GM21619 (cell line): ENCODE measurements around the gene SDCBP2.

Experiments used
- ATAC-seq: cut with Tn5 transposase; IDR thresholded peaks from one replicate; pipeline ENCODE4 v1.9.1; 2021; ENCODE audit not compliant: unreplicated experiment

Gene SDCBP2

DNA sequence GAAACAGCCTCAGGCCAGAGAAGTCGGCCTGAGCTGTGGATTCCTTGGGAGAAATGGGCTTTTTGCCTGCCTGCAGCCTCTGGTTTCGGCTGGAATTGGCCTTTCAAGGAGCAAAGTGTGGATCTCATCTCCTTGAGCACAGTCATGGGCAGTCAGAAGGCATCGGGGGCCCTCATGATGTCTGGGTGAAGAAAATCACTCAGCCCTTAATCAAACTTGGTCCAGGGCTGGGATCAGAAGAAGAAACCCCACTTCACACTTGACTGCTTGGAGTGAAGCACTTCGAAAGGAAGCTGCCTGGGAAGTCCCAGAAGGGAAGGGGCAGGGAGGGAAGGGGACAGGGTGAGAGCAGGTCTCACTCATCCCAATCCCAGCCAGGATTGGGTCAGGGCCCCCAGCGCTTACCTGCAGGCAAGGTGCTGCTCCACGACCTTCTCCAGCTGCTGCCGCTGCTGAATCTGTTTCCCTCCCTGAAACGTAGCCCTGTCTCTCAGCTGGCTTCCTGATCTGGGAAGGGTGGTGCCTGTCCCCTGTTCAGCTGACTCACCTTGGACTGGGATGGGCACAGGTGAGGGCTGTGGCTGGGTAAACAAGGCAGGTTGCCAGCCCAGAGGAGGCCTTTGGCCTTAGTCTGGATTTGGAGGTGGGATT lies at the start of gene SDCBP2:
TSS of gene SDCBP2 (minus strand) at position 460 of the 651 bp plus-strand sequence. CDS start 8,723 bp downstream, outside the sequence.
- ATAC-seq, result no peak

DNA sequence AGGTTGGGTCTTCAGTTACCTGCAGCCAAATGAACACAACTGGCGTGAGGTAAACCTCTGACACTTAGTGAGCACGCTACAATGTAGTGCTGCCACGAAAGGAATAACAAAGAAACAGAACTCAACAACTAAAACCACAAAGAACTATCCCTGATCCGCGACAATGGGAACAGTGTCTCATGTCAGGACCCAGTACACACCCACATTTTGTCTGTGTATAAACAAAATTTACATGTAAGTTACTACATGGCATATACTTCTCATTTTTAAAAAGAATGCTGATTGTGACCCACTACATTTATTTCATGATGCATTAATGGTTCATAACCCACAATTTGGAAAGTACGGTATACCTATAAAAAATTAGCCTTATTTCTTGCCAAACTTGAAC lies 49.8 kb upstream of the SDCBP2 start:
- no peak for ATAC-seq

GRCh38 chr20:1377984-1378734 lies 49.2 kb upstream of the SDCBP2 start:
- no peak for ATAC-seq

- ATAC-seq, result no peak
These were observed 48.5 kb upstream of the SDCBP2 start for GRCh38 chr20:1377341-1377871.

GRCh38 chr20:1376408-1377270 lies 47.7 kb upstream of the SDCBP2 start:
- no peak for ATAC-seq

DNA sequence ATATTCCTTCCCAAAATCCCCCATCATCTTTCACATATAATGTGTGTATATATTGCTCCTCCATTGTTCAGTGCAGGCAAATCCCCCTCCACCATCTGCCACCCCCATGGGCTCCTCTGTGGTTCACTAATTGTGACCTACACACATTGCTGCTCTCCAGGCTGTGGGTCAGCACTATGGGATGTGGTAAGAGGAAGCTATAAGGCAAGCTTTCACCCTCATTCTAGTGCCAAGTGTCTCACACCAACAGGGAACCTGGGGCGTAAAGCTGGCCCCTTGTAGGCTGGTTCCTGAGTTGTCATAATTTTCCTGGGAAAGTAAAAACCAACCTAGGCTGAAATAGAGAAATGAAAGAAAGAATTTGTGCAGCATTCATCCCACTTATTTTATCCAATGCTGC lies 47.1 kb upstream of the SDCBP2 start:
- no peak for ATAC-seq

DNA sequence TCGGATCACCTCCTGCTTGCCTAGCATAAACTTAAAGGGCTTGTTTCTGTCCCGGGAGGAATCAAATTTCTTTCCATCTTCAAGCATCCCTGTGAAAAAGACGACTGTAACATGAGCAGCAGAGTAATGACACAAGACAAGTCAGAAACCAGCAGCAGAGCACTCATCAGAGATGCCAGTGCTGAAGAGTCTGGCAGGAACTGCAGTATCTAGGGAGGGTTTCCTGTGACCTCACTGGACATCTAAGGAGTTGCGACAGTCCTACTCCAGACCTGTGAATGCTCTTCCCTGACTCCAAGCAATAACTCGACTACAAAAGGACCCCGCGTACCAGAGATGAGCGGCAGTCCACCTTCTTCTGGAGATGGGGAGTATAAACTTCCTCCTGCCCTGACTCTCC lies 46.6 kb upstream of the SDCBP2 start:
- ATAC-seq, result no peak

GRCh38 chr20:1374246-1374645 lies 45.3 kb upstream of the SDCBP2 start:
- ATAC-seq, result no peak

GRCh38 chr20:1373614-1374013 lies 44.7 kb upstream of the SDCBP2 start:
- no peak for ATAC-seq

GRCh38 chr20:1373036-1373435 lies 44.1 kb upstream of the SDCBP2 start:
- no peak for ATAC-seq

DNA sequence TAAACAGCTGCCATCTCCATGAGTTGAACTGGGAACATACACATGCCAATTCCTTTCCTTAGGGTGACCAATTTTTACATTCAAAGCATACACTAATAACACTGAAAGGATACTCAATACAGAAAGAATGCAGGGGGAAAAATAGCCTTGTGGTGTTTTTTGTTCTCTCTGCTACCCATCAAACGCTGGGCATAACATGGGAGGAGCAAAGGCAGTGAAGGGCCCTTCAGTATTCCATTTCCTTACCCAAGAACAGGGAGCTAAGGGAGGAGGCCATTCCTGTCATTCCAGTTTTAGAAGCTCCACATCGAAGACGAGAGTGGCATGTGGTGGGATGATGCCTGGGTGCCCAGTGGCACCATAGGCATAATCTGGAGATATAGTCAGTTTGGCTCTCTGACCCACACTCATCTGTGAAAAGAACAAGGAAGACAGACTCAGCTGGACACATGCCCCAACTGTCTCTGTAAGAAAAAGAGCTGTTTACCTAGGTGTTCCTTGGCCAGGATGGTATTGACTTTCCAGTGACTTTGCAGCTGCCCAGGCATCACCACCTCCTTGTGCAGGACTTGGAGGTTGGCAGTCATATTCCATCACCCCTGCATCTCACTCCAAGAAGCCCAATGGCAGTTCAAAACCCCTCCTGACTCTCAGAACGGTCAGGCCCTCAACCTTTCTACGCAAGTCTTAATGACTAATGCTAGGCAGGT lies 43.0 kb upstream of the SDCBP2 start:
- no peak for ATAC-seq

DNA sequence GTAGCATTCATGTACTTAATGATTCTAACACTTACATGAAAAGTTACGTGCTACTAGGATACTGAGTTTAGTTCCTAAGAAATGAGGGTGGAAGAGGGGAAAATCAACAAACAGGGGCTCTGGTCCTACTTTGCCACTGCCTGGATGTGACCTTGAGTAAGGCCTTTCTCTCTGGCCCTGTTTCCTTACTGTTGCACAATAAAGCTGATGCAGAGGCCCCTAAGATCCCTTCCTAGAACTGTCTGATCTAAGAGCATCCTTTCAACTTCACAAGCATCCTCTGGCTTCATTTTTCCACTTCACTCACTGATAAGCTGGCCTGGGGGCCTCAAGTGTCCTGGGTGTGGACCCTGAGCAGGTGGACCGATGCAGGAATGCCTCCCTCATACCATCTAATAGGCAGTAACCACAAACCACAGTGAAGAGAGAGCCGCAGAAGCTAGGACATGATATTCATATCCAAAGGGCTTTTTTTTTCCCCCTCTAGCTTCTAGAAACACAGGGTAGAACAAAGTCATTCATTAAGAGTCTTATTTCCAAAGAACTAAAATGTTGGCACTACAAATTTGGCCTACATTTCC lies 42.4 kb upstream of the SDCBP2 start:
- ATAC-seq, result no peak

DNA sequence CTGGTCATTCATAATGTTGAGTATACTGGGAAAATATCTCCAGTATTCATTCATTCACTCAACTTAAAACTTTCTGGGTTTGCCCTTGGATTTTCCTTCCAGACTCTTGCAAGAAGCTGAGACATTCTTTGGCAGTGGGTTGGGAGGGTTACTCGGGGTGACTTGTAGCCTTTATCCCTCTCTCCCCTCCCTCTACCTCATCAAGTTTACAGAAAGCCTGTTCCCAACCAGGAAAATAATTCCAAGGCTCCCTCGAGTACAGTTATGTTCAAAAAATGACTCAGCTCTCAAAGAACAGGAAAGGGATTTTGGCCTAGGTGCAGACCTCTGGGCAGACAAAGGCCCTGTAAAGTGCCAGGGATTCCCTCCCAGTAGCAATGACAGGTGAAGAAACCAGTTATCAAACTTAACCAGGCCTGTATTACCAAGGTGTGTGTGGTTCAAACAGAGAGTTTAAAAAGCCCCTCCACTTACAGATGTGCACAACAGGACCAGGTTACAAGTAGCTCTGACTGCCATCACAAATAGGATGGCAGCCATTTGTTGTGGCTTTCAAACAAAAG lies 41.7 kb upstream of the SDCBP2 start:
- ATAC-seq, result no peak

- no peak for ATAC-seq
These were observed 41.0 kb upstream of the SDCBP2 start for GRCh38 chr20:1369970-1370369.

- ATAC-seq, result no peak
These were observed 39.7 kb upstream of the SDCBP2 start for GRCh38 chr20:1368448-1369199.

DNA sequence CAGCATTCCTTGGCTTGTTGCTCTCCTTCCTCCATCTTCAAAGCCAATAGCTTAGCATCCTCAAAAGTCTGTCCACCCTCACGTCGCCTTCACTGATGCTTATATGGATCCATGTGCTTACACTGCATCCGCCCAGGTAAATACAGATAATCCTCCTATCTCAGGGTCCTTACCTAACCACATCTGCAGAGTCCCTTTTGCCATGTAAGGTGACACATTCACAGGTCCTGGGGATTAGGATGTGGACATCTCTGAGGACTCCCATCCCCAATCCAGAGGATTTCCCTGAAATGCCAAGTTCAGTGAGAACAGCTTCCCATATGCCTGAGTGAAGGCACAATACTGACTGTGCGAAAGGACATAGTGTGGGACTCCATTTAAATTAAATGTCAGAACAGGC lies 38.5 kb upstream of the SDCBP2 start:
- no peak for ATAC-seq

DNA sequence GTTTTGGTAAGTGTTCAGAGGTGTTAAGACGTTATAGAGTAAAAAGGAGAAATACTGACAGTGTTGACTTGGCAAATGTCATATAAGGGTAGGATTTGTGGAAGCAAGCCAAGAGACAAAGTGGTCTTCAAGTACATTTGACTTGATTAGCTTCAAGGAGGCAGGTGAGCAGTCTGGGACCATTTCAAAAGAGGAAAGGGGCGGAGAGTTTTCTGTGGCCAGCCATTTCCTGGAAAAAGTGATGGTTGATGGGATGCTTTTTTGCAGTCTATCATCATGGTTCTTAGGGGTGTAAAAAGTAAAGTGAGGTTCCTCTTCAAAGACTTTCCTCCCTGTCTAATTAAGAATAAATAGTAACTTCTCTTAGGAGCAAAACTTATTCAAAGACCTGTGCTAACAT lies 35.2 kb upstream of the SDCBP2 start:
- no peak for ATAC-seq

DNA sequence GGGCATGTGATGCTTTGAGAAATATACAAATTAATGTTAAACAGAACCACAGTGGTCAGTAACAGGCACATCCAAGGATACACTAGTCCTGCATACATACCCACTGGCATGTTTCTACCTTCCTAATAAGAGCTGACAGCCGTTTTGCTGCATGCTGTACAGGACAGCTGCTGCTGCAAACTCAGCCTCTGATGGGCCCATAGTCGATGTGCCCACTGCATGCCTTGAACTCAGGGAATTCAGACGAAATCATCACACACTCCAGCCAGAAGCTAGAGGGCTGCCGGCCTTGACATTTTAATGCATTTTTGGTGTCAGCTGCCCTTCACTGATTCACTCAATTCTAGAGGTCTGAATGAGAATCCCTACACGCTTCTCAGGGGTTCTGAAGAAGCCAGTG lies 34.6 kb upstream of the SDCBP2 start:
- no peak for ATAC-seq

GRCh38 chr20:1362484-1362883 lies 33.5 kb upstream of the SDCBP2 start:
- no peak for ATAC-seq
